ENCODE results near the gene ZNF683.

GRCh38 chr1:26408604-26409003 is 36.1 kb upstream of the ZNF683 start:
- TF ChIP-seq CTCF (IDR thresholded peaks at IDR 0.05) (no peak), POLR2A (IDR thresholded peaks at IDR 0.05) (no peak), POLR2AphosphoS5 (IDR thresholded peaks at IDR 0.05) (no peak)
